CD8-positive, alpha-beta memory T cell (primary cell): ENCODE results near the gene DNAI2. TPM values are rescaled to one million over a fixed set of nuclear protein-coding genes. Genes with fewer than 3 reads are reported as not detected.
"Not testable (repeated sequence)": the region's sequence is repeated elsewhere in the genome, so short reads cannot be mapped to it uniquely, and the experiment has no call there.

Experiments used
- CTCF ChIA-PET: fragments of 350-600 bp; sonication (Branson Sonifier 250); formaldehyde crosslinking; loops from one replicate; lab custom pipeline; 2021; ENCODE audit warnings: antibody characterized with exemption; lab: Charles Lee
- POLR2A ChIA-PET: fragments of 350-600 bp; sonication (Branson Sonifier 250); formaldehyde crosslinking; loops from one replicate; lab custom pipeline; 2021; ENCODE audit warnings: antibody characterized with exemption; lab: Charles Lee
- DNase-seq, 5 donors: peaks; one replicate each; pipeline versions ENCODE4 v3.0.0 to v3.0.0-alpha.2; 2020 to 2022; ENCODE audit warnings: mixed read lengths in 1 of 5
- H3K27ac ChIP-seq: one replicate; pipeline ENCODE4 v1.7.0; 2013; ENCODE audit warnings: low read depth, mild to moderate bottlenecking, low read length, moderate library complexity
- H3K27me3 ChIP-seq: 2 replicates; pipeline ENCODE4 v1.7.0; 2013; ENCODE audit warnings: low read length, mild to moderate bottlenecking; ENCODE audit not compliant: insufficient read depth, poor library complexity, severe bottlenecking
- H3K36me3 ChIP-seq: 2 replicates; pipeline ENCODE4 v1.7.0; 2013; ENCODE audit warnings: mild to moderate bottlenecking, low read length, moderate library complexity; ENCODE audit not compliant: insufficient read depth
- H3K4me1 ChIP-seq: 2 replicates; pipeline ENCODE4 v1.7.0; 2013; ENCODE audit warnings: mild to moderate bottlenecking, low read length, moderate library complexity; ENCODE audit not compliant: insufficient read depth
- H3K4me3 ChIP-seq: 2 replicates; pipeline ENCODE4 v1.7.0; 2013; ENCODE audit warnings: mild to moderate bottlenecking, low read length
- H3K9me3 ChIP-seq: 2 replicates; pipeline ENCODE4 v1.7.0; 2013; ENCODE audit warnings: mild to moderate bottlenecking, low read length
- H3K27ac Mint-ChIP-seq, 8 donors: one replicate each; pipeline ENCODE4 v1.8.0; 2020 to 2021; ENCODE audit warnings: mixed read lengths in 8 of 8, mild to moderate bottlenecking in 6 of 8, inconsistent platforms in 3 of 8, moderate library complexity in 3 of 8
- H3K27me3 Mint-ChIP-seq, 2 donors: one replicate each; pipeline ENCODE4 v1.8.0; 2020 to 2021; ENCODE audit warnings: mixed read lengths in 2 of 2, mild to moderate bottlenecking in 1 of 2, moderate library complexity in 1 of 2
- H3K36me3 Mint-ChIP-seq, 3 donors: one replicate each; pipeline ENCODE4 v1.8.0; 2020 to 2021; ENCODE audit warnings: mixed read lengths in 3 of 3, inconsistent platforms in 1 of 3, mild to moderate bottlenecking in 1 of 3
- H3K4me1 Mint-ChIP-seq, 3 donors: one replicate each; pipeline ENCODE4 v1.8.0; 2020 to 2021; ENCODE audit warnings: mixed read lengths in 3 of 3, inconsistent platforms in 1 of 3, mild to moderate bottlenecking in 1 of 3
- H3K4me3 Mint-ChIP-seq, 7 donors: one replicate each; pipeline ENCODE4 v1.8.0; 2020 to 2021; ENCODE audit warnings: mixed read lengths in 7 of 7, mild to moderate bottlenecking in 6 of 7, moderate library complexity in 4 of 7, inconsistent platforms in 2 of 7
- H3K9me3 Mint-ChIP-seq, 5 donors: one replicate each; pipeline ENCODE4 v1.8.0; 2020 to 2022; ENCODE audit warnings: mixed read lengths in 5 of 5, mild to moderate bottlenecking in 3 of 5, moderate library complexity in 2 of 5, inconsistent platforms in 1 of 5
- polyA plus RNA-seq: library from polyadenylated mRNA; unstranded; fragments of 300-500 nt; fragmentation: Illumina TruSeq; gene quantifications from one replicate; pipeline ENCODE4 v1.2.3, GENCODE V29; 2021
- total RNA-seq, 2 experiments: library from RNA; stranded (reverse); gene quantifications; one replicate each; pipeline ENCODE4 v1.2.3, GENCODE V29; 2021

Gene DNAI2
- total and polyA plus RNA-seq, 3 experiments from 2014 or later, result 0.35 to 0.60 (median 0.37) TPM

GRCh38 chr17:74259667-74260524 is 14.1 kb upstream of the DNAI2 start:
- Mint-ChIP-seq H3K36me3 (peaks cover 0 to 28% (median 1%) of the 10 kb centered on the region in 3 donors), H3K4me1 (no peaks in the 10 kb centered on the region), H3K9me3 (no peaks in the 10 kb centered on the region), H3K4me3 (no peak overlapping the region), H3K27ac (peak overlapping the region in 2 of 8 donors; percentile 50 to 66), H3K27me3 (no peaks in the 10 kb centered on the region)
- no peaks in the 10 kb centered on the region for H3K36me3 ChIP-seq
- H3K27ac ChIP-seq, result no peak overlapping the region
- no peak overlapping the region for H3K4me3 ChIP-seq
- no peaks in the 10 kb centered on the region for H3K4me1 ChIP-seq
- no peaks in the 10 kb centered on the region for H3K27me3 ChIP-seq
- DNase-seq, result no peak
- POLR2A ChIA-PET, result interaction anchor here (0.8 kb wide), 1 partner anchor 25 kb away, joined by 3 read pairs; no protein-coding TSS in a partner anchor
- CTCF ChIA-PET, result interaction anchor here (1.3 to 1.6 kb wide), 3 partner anchors 9 to 108 kb away, joined by 3 to 8 read pairs (median 3); no protein-coding TSS in a partner anchor
- H3K9me3 ChIP-seq, result no peaks in the 10 kb centered on the region

- no peak overlapping the region for H3K4me3 ChIP-seq
- H3K36me3 ChIP-seq, result no peaks in the 10 kb centered on the region
- no peak for DNase-seq
- no peaks in the 10 kb centered on the region for H3K27me3 Mint-ChIP-seq
- no peak overlapping the region for H3K4me3 Mint-ChIP-seq
- ChIA-PET POLR2A (no interaction called here), CTCF (interaction anchor here (1.6 kb wide), 2 partner anchors 36 to 107 kb away, joined by 3 to 8 read pairs; no protein-coding TSS in a partner anchor)
- peaks cover 0 to 25% (median 1%) of the 10 kb centered on the region in 3 donors for H3K36me3 Mint-ChIP-seq
- no peak overlapping the region for H3K27ac ChIP-seq
- peak overlapping the region in 1 of 8 donors; percentile 4 for H3K27ac Mint-ChIP-seq
- H3K9me3 Mint-ChIP-seq, result no peaks in the 10 kb centered on the region
- H3K9me3 ChIP-seq, result no peaks in the 10 kb centered on the region
- no peaks in the 10 kb centered on the region for H3K27me3 ChIP-seq
- H3K4me1 Mint-ChIP-seq, result no peaks in the 10 kb centered on the region
- no peaks in the 10 kb centered on the region for H3K4me1 ChIP-seq
Observed at GRCh38 chr17:74260525-74260850, 13.5 kb upstream of the DNAI2 start.

- no peaks in the 10 kb centered on the region for H3K4me1 ChIP-seq
- H3K36me3 ChIP-seq, result no peaks in the 10 kb centered on the region
- DNase-seq, result no peak
- ChIA-PET CTCF (interaction anchor here (0.8 to 1.9 kb wide), 4 partner anchors 11 to 63 kb away, joined by 3 to 6 read pairs (median 3); no protein-coding TSS in a partner anchor), POLR2A (no interaction called here)
- H3K27me3 ChIP-seq, result no peaks in the 10 kb centered on the region
- Mint-ChIP-seq H3K9me3 (no peaks in the 10 kb centered on the region), H3K4me3 (no peak overlapping the region), H3K27ac (peak overlapping the region in 1 of 8 donors; percentile 48), H3K4me1 (peaks cover under 1 to 2% (median under 1%) of the 10 kb centered on the region in 3 donors), H3K27me3 (peaks cover 1 to 2% of the 10 kb centered on the region in 2 donors), H3K36me3 (peaks cover 0 to 17% (median 6%) of the 10 kb centered on the region in 3 donors)
- H3K27ac ChIP-seq, result no peak overlapping the region
- H3K9me3 ChIP-seq, result no peaks in the 10 kb centered on the region
- no peak overlapping the region for H3K4me3 ChIP-seq
Observed at GRCh38 chr17:74262601-74263000, 11.4 kb upstream of the DNAI2 start.

- DNase-seq, H3K4me3 ChIP-seq, H3K36me3 Mint-ChIP-seq, H3K27me3 Mint-ChIP-seq, POLR2A ChIA-PET, H3K9me3 Mint-ChIP-seq, H3K27me3 ChIP-seq, H3K27ac ChIP-seq, H3K36me3 ChIP-seq, H3K9me3 ChIP-seq, H3K4me1 ChIP-seq, H3K4me3 Mint-ChIP-seq: not testable (repeated sequence)
- Mint-ChIP-seq H3K4me1 (peaks cover 4 to 14% (median 5%) of the 10 kb centered on the region in 3 donors), H3K27ac (peak overlapping the region in 1 of 8 donors; percentile 68)
- CTCF ChIA-PET, result interaction anchor here (0.8 to 1.6 kb wide), 4 partner anchors 12 to 36 kb away, joined by 3 to 4 read pairs (median 4); no protein-coding TSS in a partner anchor
Observed at GRCh38 chr17:74267054-74267453, 7.0 kb upstream of the DNAI2 start.

- H3K36me3 ChIP-seq, result no peaks in the 10 kb centered on the region
- no peaks in the 10 kb centered on the region for H3K9me3 Mint-ChIP-seq
Observed at GRCh38 chr17:74267579-74267978, 6.5 kb upstream of the DNAI2 start.

GRCh38 chr17:74267987-74268499 is 6.0 kb upstream of the DNAI2 start:
- Mint-ChIP-seq H3K4me1 (peaks cover 5 to 18% (median 6%) of the 10 kb centered on the region in 3 donors), H3K9me3 (no peaks in the 10 kb centered on the region), H3K27ac (peak overlapping the region in 1 of 8 donors; percentile 79), H3K36me3 (peaks cover 0 to 7% (median 0%) of the 10 kb centered on the region in 3 donors), H3K27me3 (peaks cover 4 to 13% of the 10 kb centered on the region in 2 donors), H3K4me3 (no peak overlapping the region)
- ChIA-PET POLR2A (no interaction called here), CTCF (interaction anchor here (1.1 to 1.6 kb wide), 2 partner anchors 8 to 13 kb away, joined by 3 to 4 read pairs; no protein-coding TSS in a partner anchor)
- H3K4me1 ChIP-seq, result peaks cover 5% of the 10 kb centered on the region
- H3K36me3 ChIP-seq, result no peaks in the 10 kb centered on the region
- peaks cover 3% of the 10 kb centered on the region for H3K27me3 ChIP-seq
- no peak overlapping the region for H3K4me3 ChIP-seq
- H3K27ac ChIP-seq, result no peak overlapping the region
- DNase-seq, result no peak
- H3K9me3 ChIP-seq, result no peaks in the 10 kb centered on the region

More at GRCh38 chr17:74267579-74267978, 6.5 kb upstream of the DNAI2 start:
- Histone ChIP-seq H3K4me1 (peaks cover 5% of the 10 kb centered on the region), H3K27me3 (peaks cover 3% of the 10 kb centered on the region), H3K4me3 (no peak overlapping the region), H3K9me3 (no peaks in the 10 kb centered on the region), H3K27ac (no peak overlapping the region)
- Mint-ChIP-seq H3K4me3 (no peak overlapping the region), H3K36me3 (peaks cover 0 to 7% (median 0%) of the 10 kb centered on the region in 3 donors), H3K27ac (no peak overlapping the region), H3K27me3 (peaks cover 4 to 10% of the 10 kb centered on the region in 2 donors), H3K4me1 (peaks cover 5 to 18% (median 6%) of the 10 kb centered on the region in 3 donors)
- ChIA-PET CTCF (interaction anchor here (0.8 to 1.6 kb wide), 4 partner anchors 13 to 36 kb away, joined by 3 to 4 read pairs (median 4); no protein-coding TSS in a partner anchor), POLR2A (no interaction called here)
- DNase-seq, result no peak

- Mint-ChIP-seq H3K27me3 (peaks cover 6 to 13% of the 10 kb centered on the region in 2 donors), H3K4me3 (no peak overlapping the region), H3K4me1 (peaks cover 6 to 19% (median 9%) of the 10 kb centered on the region in 3 donors), H3K27ac (peak overlapping the region in 3 of 8 donors; percentile 37 to 79 (median 64)), H3K36me3 (peaks cover 0 to 7% (median 0%) of the 10 kb centered on the region in 3 donors), H3K9me3 (no peaks in the 10 kb centered on the region)
- Histone ChIP-seq H3K27me3 (peaks cover 3% of the 10 kb centered on the region), H3K4me3 (no peak overlapping the region), H3K27ac (no peak overlapping the region), H3K4me1 (peaks cover 5% of the 10 kb centered on the region), H3K9me3 (no peaks in the 10 kb centered on the region), H3K36me3 (no peaks in the 10 kb centered on the region)
- ChIA-PET POLR2A (no interaction called here), CTCF (interaction anchor here (1.1 kb wide), 2 partner anchors 9 to 100 kb away, joined by 3 read pairs; no protein-coding TSS in a partner anchor)
- no peak for DNase-seq
Observed at GRCh38 chr17:74268558-74268957, 5.5 kb upstream of the DNAI2 start.
